Measurements from ENCODE around the gene SHISA9.

SHISA9 gene

GRCh38 chr16:13269359-13269758 is 368.0 kb downstream of the SHISA9 start:
- no peak for DNase-seq (ENCODE audit: low read depth)

GRCh38 chr16:13269905-13270528 is 368.6 kb downstream of the SHISA9 start:
- DNase-seq (ENCODE audit: low read depth): no peak

- no peak for DNase-seq (ENCODE audit: low read depth)
These were observed 369.2 kb downstream of the SHISA9 start for GRCh38 chr16:13270602-13271001.

GRCh38 chr16:13289515-13289914 is 388.1 kb downstream of the SHISA9 start:
- no peak for DNase-seq (ENCODE audit: low read depth)

All from activated T-helper 9 cell treated with anti-CD3 and anti-CD28 coated beads, Interleukin-2, amount 50 U/mL, for 16 hours (primary cell).